Muscle of leg (tissue), 11 donors: Measurements from ENCODE around the gene AP4E1. TPM values are rescaled to one million over a fixed set of nuclear protein-coding genes. Genes with fewer than 3 reads are reported as not detected.
"Not testable (repeated sequence)": the region's sequence is repeated elsewhere in the genome, so short reads cannot be mapped to it uniquely, and the experiment has no call there.

ENCODE experiments used
- DNase-seq: peaks from one replicate; pipeline ENCODE4 v3.0.0; 2013
- H3K27ac ChIP-seq: one replicate; pipeline ENCODE4 v1.5.1; 2013; ENCODE audit warnings: mild to moderate bottlenecking, low read length, control low read depth
- H3K27me3 ChIP-seq: one replicate; pipeline ENCODE4 v1.6.1; 2013; ENCODE audit warnings: low read length; ENCODE audit not compliant: control insufficient read depth, insufficient read depth
- H3K36me3 ChIP-seq: one replicate; pipeline ENCODE4 v1.6.1; 2013; ENCODE audit warnings: low read length; ENCODE audit not compliant: control insufficient read depth, insufficient read depth
- H3K4me1 ChIP-seq: one replicate; pipeline ENCODE4 v1.6.1; 2013; ENCODE audit warnings: low read length; ENCODE audit not compliant: control insufficient read depth, insufficient read depth
- H3K4me3 ChIP-seq: one replicate; pipeline ENCODE4 v1.5.1; 2013; ENCODE audit warnings: low read length, control low read depth
- H3K9me3 ChIP-seq: replicated peaks from 2 replicates; pipeline ENCODE4 v1.6.1; 2013; ENCODE audit warnings: low read depth, low read length; ENCODE audit not compliant: control insufficient read depth
- WGBS: methylation state at CpG from one replicate; pipeline ENCODE4 v1.1.5; 2013; ENCODE audit warnings: missing lambda C conversion rate; ENCODE audit not compliant: insufficient coverage; 5-methylcytosine and 5-hydroxymethylcytosine counted together
- polyA plus RNA-seq, 8 donors: library from polyadenylated mRNA; unstranded; fragments of 120-200 nt; gene quantifications; one replicate each; pipeline versions ENCODE4 v1.2.1 to v1.2.3, GENCODE V29; 2013; ENCODE audit warnings: inconsistent platforms in 1 of 8, low replicate concordance in 1 of 8; ENCODE audit not compliant: insufficient read length in 8 of 8, insufficient read depth in 1 of 8
- total RNA-seq: library from RNA; stranded (reverse); fragments of 120-200 nt; gene quantifications from one replicate; pipeline ENCODE4 v1.2.4, GENCODE V29; 2013

Gene AP4E1
- total and polyA plus RNA-seq, 9 donors: 5.2 to 8.5 (median 7.3) TPM

GRCh38 chr15:51006336-51006985, 98.0 kb downstream of the AP4E1 start:
- Histone ChIP-seq H3K4me3 (no peak overlapping the region), H3K27ac (no peak overlapping the region), H3K27me3 (no peaks in the 10 kb centered on the region), H3K36me3 (peaks cover 8% of the 10 kb centered on the region), H3K9me3 (peaks cover 3% of the 10 kb centered on the region), H3K4me1 (no peaks in the 10 kb centered on the region)
- no CpG with 5 or more reads among the region's 1 CpG for WGBS
- no peak for DNase-seq

GRCh38 chr15:51007131-51007666, 98.7 kb downstream of the AP4E1 start:
- DNase-seq: no peak
- Histone ChIP-seq H3K36me3 (peaks cover 6% of the 10 kb centered on the region), H3K4me1 (no peaks in the 10 kb centered on the region), H3K27ac (no peak overlapping the region), H3K4me3 (no peak overlapping the region), H3K27me3 (no peaks in the 10 kb centered on the region), H3K9me3 (peaks cover 3% of the 10 kb centered on the region)
- WGBS: no CpG with 5 or more reads among the region's 4 CpGs

GRCh38 chr15:51011212-51011611, 102.7 kb downstream of the AP4E1 start:
- no peak overlapping the region for H3K4me3 ChIP-seq
- DNase-seq: peak; percentile 16
- no peak overlapping the region for H3K27ac ChIP-seq
- no peaks in the 10 kb centered on the region for H3K4me1 ChIP-seq
- no CpG with 5 or more reads among the region's 1 CpG for WGBS
- H3K36me3 ChIP-seq: no peaks in the 10 kb centered on the region
- H3K27me3 ChIP-seq: no peaks in the 10 kb centered on the region
- H3K9me3 ChIP-seq: peaks cover 3% of the 10 kb centered on the region

- no CpG with 5 or more reads among the region's 1 CpG for WGBS
- DNase-seq: no peak
- Histone ChIP-seq H3K4me3 (no peak overlapping the region), H3K27ac (no peak overlapping the region), H3K27me3 (no peaks in the 10 kb centered on the region), H3K36me3 (no peaks in the 10 kb centered on the region), H3K4me1 (no peaks in the 10 kb centered on the region), H3K9me3 (peaks cover 2% of the 10 kb centered on the region)
Measured at GRCh38 chr15:51016615-51017014, 108.1 kb downstream of the AP4E1 start.

- no peak overlapping the region for H3K27ac ChIP-seq
- H3K9me3 ChIP-seq: peaks cover 2% of the 10 kb centered on the region
- H3K4me3 ChIP-seq: no peak overlapping the region
- H3K36me3 ChIP-seq: no peaks in the 10 kb centered on the region
- DNase-seq: no peak
- no peaks in the 10 kb centered on the region for H3K27me3 ChIP-seq
- H3K4me1 ChIP-seq: peaks cover 3% of the 10 kb centered on the region
Measured at GRCh38 chr15:51022206-51022605, 113.7 kb downstream of the AP4E1 start.

- no peak overlapping the region for H3K4me3 ChIP-seq
- H3K27me3 ChIP-seq: no peaks in the 10 kb centered on the region
- peaks cover 3% of the 10 kb centered on the region for H3K4me1 ChIP-seq
- no peak for DNase-seq
- H3K27ac ChIP-seq: no peak overlapping the region
- no peaks in the 10 kb centered on the region for H3K36me3 ChIP-seq
- peaks cover 2% of the 10 kb centered on the region for H3K9me3 ChIP-seq
- 100% methylated on average over 1 of the region's 1 CpG for WGBS
Measured at GRCh38 chr15:51023499-51023898, 115.0 kb downstream of the AP4E1 start.

GRCh38 chr15:51024735-51025453, 116.4 kb downstream of the AP4E1 start:
- Histone ChIP-seq H3K4me3 (no peak overlapping the region), H3K27me3 (no peaks in the 10 kb centered on the region), H3K9me3 (peaks cover under 1% of the 10 kb centered on the region), H3K36me3 (no peaks in the 10 kb centered on the region), H3K27ac (peak overlapping the region; percentile 7), H3K4me1 (peaks cover 3% of the 10 kb centered on the region)
- WGBS: 70% methylated on average over 2 of the region's 4 CpGs
- DNase-seq: peak; percentile 67

- Histone ChIP-seq H3K27me3 (no peaks in the 10 kb centered on the region), H3K9me3 (no peaks in the 10 kb centered on the region), H3K27ac (no peak overlapping the region), H3K4me1 (peaks cover 3% of the 10 kb centered on the region), H3K4me3 (no peak overlapping the region), H3K36me3 (no peaks in the 10 kb centered on the region)
- peak; percentile 23 for DNase-seq
- WGBS: 67% methylated on average over 1 of the region's 3 CpGs
Measured at GRCh38 chr15:51025454-51025846, 117.0 kb downstream of the AP4E1 start.

- no peaks in the 10 kb centered on the region for H3K27me3 ChIP-seq
- no peak overlapping the region for H3K4me3 ChIP-seq
- no peaks in the 10 kb centered on the region for H3K9me3 ChIP-seq
- no peak for DNase-seq
- H3K27ac ChIP-seq: no peak overlapping the region
- H3K36me3 ChIP-seq: no peaks in the 10 kb centered on the region
- no peaks in the 10 kb centered on the region for H3K4me1 ChIP-seq
- WGBS: 80% methylated on average over 4 of the region's 6 CpGs
Measured at GRCh38 chr15:51030649-51031316, 122.3 kb downstream of the AP4E1 start.

GRCh38 chr15:51037474-51037873, 129.0 kb downstream of the AP4E1 start:
- H3K27me3 ChIP-seq, H3K36me3 ChIP-seq, H3K4me3 ChIP-seq, DNase-seq, H3K27ac ChIP-seq, H3K4me1 ChIP-seq, H3K9me3 ChIP-seq: not testable (repeated sequence)
- 100% methylated on average over 2 of the region's 13 CpGs for WGBS
